ENCODE data around the gene SRP19.

DNA sequence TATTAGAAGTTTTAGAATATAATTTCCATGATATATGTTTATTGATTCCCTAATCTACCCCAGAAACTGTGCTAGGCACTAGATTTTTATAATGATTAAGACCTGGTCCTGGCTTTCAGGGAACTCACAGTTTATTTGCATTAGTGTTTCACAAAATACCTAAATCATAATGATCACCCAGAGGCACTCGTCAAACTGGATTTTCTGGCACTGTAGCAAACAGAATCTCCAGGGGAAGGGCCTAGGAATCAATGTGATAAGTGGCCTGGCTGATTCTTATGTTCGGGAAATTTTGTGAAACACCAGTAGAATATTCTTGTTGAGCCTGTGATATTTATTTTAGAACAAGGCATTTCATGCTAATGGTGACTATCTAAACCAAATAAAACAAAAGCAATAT lies 37.4 kb upstream of the SRP19 start:
- TF ChIP-seq, protein P1, sequence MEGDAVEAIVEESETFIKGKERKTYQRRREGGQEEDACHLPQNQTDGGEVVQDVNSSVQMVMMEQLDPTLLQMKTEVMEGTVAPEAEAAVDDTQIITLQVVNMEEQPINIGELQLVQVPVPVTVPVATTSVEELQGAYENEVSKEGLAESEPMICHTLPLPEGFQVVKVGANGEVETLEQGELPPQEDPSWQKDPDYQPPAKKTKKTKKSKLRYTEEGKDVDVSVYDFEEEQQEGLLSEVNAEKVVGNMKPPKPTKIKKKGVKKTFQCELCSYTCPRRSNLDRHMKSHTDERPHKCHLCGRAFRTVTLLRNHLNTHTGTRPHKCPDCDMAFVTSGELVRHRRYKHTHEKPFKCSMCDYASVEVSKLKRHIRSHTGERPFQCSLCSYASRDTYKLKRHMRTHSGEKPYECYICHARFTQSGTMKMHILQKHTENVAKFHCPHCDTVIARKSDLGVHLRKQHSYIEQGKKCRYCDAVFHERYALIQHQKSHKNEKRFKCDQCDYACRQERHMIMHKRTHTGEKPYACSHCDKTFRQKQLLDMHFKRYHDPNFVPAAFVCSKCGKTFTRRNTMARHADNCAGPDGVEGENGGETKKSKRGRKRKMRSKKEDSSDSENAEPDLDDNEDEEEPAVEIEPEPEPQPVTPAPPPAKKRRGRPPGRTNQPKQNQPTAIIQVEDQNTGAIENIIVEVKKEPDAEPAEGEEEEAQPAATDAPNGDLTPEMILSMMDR (IDR thresholded peaks at IDR 0.05): no peak
- TF ChIP-seq POLR2A (IDR thresholded peaks at IDR 0.05): no peak

Measured in adrenal gland (tissue), 5 donors.